GM12873 (cell line): Measurements from ENCODE around the gene ADAM23.

Experiments used
- TF ChIP-seq, protein P1 (sequence below): IDR thresholded peaks from 2 replicates; pipeline ENCODE4 v1.5.1; 2012; ENCODE audit warnings: low read depth, mild to moderate bottlenecking, moderate library complexity, low read length, control low read depth; ENCODE audit not compliant: insufficient read depth; ENCODE audit errors: missing control alignments

ADAM23 gene, protein sequence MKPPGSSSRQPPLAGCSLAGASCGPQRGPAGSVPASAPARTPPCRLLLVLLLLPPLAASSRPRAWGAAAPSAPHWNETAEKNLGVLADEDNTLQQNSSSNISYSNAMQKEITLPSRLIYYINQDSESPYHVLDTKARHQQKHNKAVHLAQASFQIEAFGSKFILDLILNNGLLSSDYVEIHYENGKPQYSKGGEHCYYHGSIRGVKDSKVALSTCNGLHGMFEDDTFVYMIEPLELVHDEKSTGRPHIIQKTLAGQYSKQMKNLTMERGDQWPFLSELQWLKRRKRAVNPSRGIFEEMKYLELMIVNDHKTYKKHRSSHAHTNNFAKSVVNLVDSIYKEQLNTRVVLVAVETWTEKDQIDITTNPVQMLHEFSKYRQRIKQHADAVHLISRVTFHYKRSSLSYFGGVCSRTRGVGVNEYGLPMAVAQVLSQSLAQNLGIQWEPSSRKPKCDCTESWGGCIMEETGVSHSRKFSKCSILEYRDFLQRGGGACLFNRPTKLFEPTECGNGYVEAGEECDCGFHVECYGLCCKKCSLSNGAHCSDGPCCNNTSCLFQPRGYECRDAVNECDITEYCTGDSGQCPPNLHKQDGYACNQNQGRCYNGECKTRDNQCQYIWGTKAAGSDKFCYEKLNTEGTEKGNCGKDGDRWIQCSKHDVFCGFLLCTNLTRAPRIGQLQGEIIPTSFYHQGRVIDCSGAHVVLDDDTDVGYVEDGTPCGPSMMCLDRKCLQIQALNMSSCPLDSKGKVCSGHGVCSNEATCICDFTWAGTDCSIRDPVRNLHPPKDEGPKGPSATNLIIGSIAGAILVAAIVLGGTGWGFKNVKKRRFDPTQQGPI

DNA sequence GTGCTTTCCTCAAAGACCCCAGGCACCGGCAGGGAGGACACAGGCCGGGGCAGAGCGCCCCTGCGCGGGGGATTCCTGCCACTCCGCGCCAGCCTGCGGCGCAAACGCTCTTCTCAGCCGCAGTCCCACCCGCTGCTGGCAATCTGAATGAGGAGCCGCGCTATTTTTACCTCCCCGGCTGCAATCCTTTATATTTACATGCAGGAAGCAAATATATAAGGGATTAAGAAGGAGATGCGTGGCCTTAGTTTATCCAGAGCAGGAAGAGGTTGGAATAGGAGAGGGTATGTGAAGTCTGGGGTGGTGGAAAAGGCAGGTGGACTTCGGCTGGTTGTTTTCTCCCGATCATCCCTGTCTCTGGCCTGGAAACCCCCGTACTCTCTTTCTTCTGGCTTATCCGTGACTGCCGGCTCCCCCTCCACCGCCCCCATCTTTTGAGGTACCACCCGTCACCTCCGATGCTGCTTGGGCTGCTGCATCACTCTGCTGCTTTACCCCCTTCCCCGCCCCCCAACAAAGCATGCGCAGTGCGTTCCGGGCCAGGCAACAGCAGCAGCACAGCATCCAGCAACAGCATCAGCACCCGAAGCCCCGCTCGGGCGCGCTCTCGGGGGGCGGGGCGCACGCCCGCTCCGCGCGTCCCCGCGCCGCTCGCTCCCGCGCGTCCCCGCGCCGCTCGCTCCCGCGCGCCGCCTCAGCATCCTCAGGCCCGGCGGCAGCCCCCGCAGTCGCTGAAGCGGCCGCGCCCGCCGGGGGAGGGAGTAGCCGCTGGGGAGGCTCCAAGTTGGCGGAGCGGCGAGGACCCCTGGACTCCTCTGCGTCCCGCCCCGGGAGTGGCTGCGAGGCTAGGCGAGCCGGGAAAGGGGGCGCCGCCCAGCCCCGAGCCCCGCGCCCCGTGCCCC lies at the start of gene ADAM23:
Gene ADAM23, plus strand, starts transcription at position 700 of the 902 bp plus-strand sequence. CDS start 335 bp downstream, outside the sequence.
- TF ChIP-seq, protein P1, sequence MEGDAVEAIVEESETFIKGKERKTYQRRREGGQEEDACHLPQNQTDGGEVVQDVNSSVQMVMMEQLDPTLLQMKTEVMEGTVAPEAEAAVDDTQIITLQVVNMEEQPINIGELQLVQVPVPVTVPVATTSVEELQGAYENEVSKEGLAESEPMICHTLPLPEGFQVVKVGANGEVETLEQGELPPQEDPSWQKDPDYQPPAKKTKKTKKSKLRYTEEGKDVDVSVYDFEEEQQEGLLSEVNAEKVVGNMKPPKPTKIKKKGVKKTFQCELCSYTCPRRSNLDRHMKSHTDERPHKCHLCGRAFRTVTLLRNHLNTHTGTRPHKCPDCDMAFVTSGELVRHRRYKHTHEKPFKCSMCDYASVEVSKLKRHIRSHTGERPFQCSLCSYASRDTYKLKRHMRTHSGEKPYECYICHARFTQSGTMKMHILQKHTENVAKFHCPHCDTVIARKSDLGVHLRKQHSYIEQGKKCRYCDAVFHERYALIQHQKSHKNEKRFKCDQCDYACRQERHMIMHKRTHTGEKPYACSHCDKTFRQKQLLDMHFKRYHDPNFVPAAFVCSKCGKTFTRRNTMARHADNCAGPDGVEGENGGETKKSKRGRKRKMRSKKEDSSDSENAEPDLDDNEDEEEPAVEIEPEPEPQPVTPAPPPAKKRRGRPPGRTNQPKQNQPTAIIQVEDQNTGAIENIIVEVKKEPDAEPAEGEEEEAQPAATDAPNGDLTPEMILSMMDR = no peak

DNA sequence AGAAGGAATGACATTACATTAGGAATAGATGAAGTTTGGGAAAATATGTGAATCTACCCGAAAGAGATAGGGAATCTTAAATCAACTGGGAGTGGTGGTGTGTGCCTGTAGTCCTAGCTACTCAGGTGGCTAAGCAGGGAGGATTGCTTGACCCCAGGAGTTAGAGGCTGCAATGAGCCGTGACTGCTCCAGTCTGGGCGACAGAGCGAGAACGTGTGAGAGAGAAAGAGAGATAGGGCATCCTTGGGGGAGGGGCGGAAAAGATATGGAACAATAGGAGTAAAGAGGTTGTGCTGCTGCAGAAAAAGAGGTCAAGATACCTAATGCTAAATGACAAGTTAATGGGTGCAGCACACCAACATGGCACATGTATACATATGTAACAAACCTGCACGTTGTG lies 47.1 kb upstream of the ADAM23 start:
- TF ChIP-seq, protein P1 = no peak

DNA sequence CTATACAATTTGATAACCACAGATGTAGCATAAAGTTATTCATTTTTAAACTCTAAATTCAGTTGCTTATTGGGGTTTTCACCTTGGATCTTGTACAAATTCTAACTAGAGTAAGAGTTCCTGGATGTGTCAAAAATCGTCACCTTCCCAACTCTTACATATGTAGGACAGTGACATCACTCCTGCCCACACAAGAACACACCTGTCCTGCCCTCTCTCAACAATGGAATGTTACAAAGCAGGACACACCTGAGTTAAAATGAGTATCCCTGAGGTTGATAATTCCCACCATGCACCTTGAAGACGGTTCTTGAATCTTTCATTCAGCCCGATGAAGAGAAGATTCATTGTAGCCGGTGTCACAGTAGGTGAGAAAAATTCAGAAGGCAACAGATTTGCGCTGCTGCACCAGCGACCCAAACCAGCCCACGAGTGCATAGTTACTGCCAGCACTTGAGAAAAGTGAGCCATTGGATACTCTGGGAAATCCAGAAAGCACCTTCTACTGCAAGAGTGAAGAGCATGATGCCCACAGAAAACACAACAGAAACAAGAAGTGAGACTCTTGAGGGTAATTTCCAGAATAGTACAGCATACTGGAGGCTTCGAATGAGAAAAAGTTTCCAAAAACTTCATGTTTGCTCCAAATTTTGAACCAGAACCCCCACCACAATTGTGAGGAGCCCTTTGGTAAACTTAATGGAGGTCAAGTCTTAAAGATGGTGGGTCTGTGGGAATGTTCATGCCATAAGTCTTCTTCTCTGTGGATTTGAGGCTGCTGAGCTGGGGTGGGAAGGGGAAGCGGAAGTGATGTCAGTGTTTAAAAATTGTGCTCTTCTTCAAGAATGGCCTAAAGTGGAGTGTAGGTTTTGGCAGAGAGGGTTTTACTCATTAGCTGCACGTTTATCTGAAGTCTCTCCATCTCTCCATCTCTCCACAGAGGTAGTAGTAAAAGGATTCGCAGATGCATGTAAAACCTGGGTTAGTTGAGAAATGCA lies 34.7 kb upstream of the ADAM23 start:
- TF ChIP-seq, protein P1 = no peak

DNA sequence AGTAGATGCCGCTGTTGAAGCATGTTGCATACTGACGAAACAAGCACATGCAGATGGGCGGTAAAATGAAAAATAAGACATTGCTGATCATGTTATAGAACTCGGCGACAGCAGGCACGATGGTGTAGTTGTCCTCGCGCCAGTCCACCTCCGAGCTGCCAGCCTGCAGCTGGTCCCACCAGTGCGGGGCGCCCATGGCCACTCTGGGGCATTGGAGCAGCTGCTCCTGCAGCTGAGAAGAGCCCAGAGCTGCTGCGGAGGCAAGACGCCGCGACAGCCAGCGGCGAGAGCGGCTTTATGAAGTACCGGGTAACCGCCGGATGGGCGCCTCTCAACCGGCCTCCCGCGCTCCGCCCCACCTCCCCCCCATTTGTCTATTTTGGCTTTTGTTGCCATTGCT lies 32.6 kb upstream of the ADAM23 start:
- TF ChIP-seq, protein P1 = no peak

DNA sequence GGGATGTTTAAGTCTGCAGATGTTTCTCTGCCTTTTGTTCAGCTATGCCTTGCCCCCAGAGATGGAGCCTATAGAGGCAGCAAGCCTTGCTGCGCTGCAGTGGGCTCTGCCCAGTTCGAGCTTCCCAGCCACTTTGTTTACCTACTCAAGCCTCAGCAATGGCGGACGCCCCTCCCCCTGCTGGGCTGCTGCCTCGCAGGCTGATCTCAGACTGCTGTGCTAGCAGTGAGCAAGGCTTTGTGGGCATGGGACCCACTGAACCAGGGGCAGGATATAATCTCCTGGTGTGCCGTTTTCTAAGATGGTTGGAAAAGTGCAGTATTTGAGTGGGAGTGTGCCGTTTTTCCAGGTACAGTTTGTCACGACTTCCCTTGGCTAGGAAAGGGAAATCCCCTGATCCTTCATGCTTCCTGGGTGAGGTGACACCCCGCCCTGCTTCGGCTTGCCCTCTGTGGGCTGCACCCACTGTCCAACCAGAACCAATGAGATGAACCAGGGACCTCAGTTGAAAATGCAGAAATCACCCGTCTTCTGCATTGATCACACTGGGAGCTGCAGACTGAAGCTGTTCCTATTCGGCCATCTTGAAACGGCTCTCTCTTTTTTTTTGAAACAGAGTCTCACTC lies 27.6 kb upstream of the ADAM23 start:
- TF ChIP-seq, protein P1 = no peak

DNA sequence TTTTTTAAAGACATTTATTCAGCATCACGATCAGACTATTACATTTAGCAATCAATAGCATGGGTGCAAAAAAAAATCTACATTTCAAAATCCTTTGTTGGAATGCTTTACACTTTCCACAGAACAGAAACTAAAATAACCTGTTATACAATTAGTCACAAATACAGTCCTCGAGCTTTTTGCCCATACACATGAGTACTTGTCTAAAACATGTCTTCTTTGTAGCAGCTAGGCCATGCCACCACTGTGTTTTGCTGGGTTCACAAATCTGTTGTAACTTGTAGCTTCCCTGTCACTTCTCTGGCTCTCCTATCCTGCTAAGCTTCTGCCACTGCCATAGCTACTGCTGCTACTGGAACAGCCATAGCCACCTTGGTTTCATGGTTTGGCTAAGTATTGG lies 24.4 kb upstream of the ADAM23 start:
- TF ChIP-seq, protein P1 = no peak
